GM23338 (cell line): Measurements from ENCODE around the gene HIVEP3.

Source experiments
- CREB1 ChIP-seq: fragments of 250-450 bp; sonication (Bioruptor Pico); IDR thresholded peaks from 2 replicates; pipeline ENCODE4 v1.5.0; 2020; ENCODE audit warnings: low read depth, mild to moderate bottlenecking, moderate library complexity
- CTCF ChIP-seq, 2 experiments: fragments of 200-600 bp in 1 of 2; sonication (generic) in 1 of 2; conservative IDR thresholded peaks; 2 replicates each; pipeline versions ENCODE4 v1.5.1 to v1.6.1; 2016 to 2017; ENCODE audit warnings: antibody characterized with exemption in 2 of 2, low read depth in 2 of 2, mild to moderate bottlenecking in 2 of 2, moderate library complexity in 1 of 2
- ETS1 ChIP-seq: IDR thresholded peaks from 2 replicates; pipeline ENCODE4 v1.6.1; 2016; ENCODE audit warnings: antibody characterized with exemption
- EZH2 ChIP-seq: fragments of 200-600 bp; sonication (generic); IDR thresholded peaks from one replicate; pipeline ENCODE4 v1.8.0; 2017; ENCODE audit warnings: antibody characterized with exemption, mild to moderate bottlenecking, low read depth; ENCODE audit not compliant: unreplicated experiment
- EZH2phosphoT487 ChIP-seq: fragments of 200-600 bp; sonication (generic); IDR thresholded peaks from one replicate; pipeline ENCODE4 v1.8.1; 2018; ENCODE audit warnings: antibody characterized with exemption; ENCODE audit not compliant: unreplicated experiment
- JUNB ChIP-seq: IDR thresholded peaks from one replicate; pipeline ENCODE4 v1.6.1; 2016; ENCODE audit warnings: antibody characterized with exemption; ENCODE audit not compliant: unreplicated experiment
- NANOG ChIP-seq: IDR thresholded peaks from 2 replicates; pipeline ENCODE4 v1.6.1; 2016; ENCODE audit warnings: antibody characterized with exemption, borderline replicate concordance
- POLR2AphosphoS5 ChIP-seq: IDR thresholded peaks from 2 replicates; pipeline ENCODE4 v1.6.1; 2016; ENCODE audit warnings: antibody characterized with exemption, low read depth
- REST ChIP-seq: IDR thresholded peaks from one replicate; pipeline ENCODE4 v1.6.1; 2018; ENCODE audit warnings: antibody characterized with exemption; ENCODE audit not compliant: unreplicated experiment
- STAT1 ChIP-seq: IDR thresholded peaks from one replicate; pipeline ENCODE4 v1.6.1; 2016; ENCODE audit warnings: antibody characterized with exemption; ENCODE audit not compliant: unreplicated experiment
- ZNF114 ChIP-seq: fragments of 250-450 bp; sonication (Bioruptor Pico); IDR thresholded peaks from 2 replicates; pipeline ENCODE4 v1.5.0; 2020; ENCODE audit warnings: mild to moderate bottlenecking, moderate library complexity
- ZNF331 ChIP-seq: fragments of 250-450 bp; sonication (Bioruptor Pico); IDR thresholded peaks from 2 replicates; pipeline ENCODE4 v1.5.0; 2020; ENCODE audit warnings: low read depth, mild to moderate bottlenecking, moderate library complexity
- ZNF462 ChIP-seq: fragments of 250-450 bp; sonication (Bioruptor Pico); IDR thresholded peaks from 2 replicates; pipeline ENCODE4 v1.5.0; 2020; ENCODE audit warnings: mild to moderate bottlenecking, moderate library complexity

GRCh38 chr1:41780322-41780721 is 138.4 kb downstream of the HIVEP3 start:
- TF ChIP-seq CTCF (conservative IDR thresholded peaks at IDR 0.05; ENCODE audit: low read depth in 2 of 2) (0 out of 4 replicates have a peak, but pooled peaks of 1 of the 2 experiments have one; percentile 17), EZH2 (no peak), POLR2AphosphoS5 (no peak), REST (no peak), EZH2phosphoT487 (no peak), ZNF114 (no peak), ETS1 (no peak), JUNB (no peak), CREB1 (CRISPR knock-in tag) (no peak), ZNF331 (CRISPR knock-in tag) (no peak), NANOG (no peak), STAT1 (no peak), ZNF462 (CRISPR knock-in tag) (no peak)
